HS-27A (cell line): Measurements from ENCODE around the gene ABHD12.

ENCODE experiments used
- DNase-seq: peaks from one replicate; pipeline ENCODE4 v3.0.0-alpha.2; 2012; ENCODE audit warnings: low read depth, missing footprints

The ABHD12 gene

DNA sequence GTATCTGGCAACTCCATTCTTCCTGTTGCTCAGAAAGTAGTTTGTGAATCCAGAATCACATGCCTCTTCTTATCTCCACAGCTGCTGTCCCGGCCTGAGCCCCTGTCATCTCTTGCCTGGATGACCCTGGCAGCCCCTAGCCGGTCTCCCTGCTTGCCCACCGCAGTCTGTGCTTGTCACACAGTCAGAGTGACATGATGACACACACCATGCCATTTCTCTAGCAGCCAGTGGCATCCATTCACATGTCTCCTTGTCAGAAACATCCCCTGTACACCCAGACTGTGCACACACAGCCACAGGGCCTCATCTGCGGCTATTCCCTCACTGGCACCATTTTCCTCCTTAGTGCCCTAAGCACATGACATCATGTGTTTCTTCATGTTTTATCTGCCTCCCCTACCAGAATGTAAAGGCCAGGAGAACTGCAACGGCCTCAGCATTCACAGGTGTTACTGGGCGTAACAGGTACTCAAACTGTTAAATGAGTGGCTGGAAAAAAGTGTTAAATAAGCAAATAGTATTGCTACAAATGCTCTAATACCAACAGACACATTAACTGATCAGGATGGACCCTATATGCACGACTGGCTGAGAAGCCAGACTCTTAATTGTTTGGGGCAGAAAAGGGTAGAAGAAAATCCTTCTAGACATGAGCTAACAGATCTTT, 9.6 kb downstream of the ABHD12 start:
- no peak for DNase-seq

DNA sequence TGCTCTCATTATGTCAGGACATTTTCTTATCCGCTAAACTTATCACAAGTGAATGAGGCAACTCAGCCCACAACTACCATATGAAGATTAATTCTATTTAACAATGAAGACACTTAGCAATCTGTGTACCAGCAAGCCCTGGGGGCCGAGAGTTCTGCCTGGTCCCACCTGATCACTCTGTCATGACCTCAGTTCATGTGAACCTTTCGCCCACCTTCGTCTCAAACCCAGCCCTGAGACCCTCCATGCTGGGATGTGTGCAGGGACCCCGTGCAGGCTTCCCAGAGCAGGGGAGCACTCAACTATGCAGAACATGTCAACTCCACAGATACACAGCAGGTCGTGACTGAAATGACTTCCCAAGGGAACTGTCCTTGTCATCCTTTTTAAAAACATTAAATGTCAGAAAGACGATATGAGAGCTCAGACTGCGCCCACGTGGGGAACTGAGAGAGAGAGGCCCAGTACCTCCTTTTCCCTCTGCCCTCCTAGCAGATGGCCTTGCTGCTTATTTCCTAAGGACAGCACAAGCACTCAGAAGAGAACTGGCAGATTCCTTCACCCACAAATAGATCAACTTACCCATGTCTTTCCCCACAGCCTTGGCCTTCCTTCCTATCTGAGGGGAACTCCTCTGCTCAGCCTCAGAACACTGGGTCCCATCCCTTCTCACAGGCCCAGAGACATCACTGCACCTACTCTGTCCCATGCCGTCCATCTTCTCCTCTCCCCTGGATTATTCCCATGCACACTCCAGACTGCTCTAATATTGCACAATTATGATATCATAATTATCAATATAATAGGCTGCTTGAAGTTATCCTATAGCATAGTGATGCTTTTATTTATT, 11.5 kb downstream of the ABHD12 start:
- DNase-seq: no peak

DNA sequence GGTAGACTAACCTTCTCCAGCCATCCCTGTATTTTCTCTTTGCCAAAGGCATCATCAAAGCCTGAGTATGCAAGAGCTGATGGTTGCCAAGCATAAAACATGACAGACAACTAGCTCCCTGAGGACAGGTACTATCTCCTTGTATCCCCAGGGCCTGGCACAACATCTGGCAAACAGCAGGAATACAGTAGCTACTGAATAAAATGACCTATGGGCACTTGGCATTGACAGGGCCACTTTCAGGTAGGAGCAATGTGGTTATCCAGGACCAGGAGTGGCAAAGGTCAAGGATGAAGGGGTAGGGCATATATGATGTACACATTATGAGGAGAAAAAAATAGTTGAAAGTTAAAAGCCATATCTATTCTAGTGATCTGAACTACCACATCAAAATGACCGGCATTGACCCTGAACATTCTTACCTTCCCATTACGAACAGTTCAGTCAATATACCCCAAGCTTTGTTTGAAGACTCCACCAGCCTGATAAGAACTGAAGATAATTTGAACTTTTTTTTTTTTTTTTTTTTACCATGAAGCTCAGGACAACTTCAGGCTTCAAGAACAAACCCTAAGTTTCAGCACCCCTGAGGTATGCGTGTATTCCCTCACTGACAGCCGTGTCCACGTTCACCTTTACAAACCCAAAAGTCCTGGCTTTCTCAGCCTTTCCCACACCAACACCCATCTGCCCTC, 12.3 kb downstream of the ABHD12 start:
- no peak for DNase-seq

DNA sequence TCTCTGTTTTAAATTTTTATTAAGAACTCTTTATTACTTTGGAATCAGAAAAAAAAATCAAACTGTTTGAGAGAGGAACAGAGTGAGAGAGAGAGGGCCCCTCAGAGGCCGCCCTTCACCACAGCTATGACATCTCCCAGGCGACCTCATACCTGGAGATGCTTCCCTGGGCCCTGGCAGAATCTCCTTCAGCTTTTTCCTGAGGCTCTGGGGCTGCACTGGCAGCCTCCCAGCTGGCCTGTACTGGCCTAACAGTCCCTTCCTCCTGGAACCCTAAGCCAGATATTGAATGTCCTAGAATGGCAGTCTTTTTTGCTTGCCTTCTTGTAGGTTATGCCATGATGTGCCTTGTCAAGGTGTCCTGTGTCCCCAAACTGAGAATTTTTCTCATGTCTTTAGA, 13.7 kb downstream of the ABHD12 start:
- no peak for DNase-seq

DNA sequence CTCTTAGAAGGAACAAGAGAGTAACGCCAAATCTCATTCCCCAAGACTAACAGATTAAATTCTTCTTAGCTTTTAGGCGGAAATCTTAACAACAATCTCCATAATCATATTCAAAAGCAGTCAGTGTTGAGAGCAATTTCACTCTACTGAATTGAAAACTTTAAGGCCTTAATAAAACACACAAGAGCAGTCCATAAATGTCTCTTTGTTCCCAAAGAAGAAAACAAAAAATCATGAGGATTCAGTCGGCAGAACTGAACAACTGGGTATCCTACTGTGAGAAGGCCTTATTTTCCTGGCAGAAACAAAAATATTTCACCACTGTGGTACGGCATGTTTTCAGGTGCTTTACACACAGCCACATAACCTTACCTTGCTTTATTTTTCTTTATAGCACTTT, 14.4 kb downstream of the ABHD12 start:
- no peak for DNase-seq

DNA sequence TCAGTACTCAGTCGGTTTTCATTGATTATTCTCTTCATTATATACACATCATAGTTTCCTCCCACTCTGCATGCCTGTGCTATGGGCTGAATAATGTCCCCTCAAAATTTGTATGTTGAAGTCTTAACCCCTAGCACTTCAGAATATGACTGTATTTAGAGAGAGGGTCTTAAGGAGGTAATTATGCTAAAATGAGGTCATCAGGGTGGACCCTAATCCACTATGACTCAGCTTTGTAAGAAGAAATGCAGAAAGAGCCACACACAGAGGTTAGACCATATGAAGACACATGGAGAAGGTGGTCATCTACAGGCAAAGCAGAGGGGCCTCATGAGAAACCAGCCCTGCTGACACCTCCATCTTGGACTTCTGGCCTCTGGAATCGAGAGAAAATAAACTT, 15.8 kb downstream of the ABHD12 start:
- DNase-seq: no peak

DNA sequence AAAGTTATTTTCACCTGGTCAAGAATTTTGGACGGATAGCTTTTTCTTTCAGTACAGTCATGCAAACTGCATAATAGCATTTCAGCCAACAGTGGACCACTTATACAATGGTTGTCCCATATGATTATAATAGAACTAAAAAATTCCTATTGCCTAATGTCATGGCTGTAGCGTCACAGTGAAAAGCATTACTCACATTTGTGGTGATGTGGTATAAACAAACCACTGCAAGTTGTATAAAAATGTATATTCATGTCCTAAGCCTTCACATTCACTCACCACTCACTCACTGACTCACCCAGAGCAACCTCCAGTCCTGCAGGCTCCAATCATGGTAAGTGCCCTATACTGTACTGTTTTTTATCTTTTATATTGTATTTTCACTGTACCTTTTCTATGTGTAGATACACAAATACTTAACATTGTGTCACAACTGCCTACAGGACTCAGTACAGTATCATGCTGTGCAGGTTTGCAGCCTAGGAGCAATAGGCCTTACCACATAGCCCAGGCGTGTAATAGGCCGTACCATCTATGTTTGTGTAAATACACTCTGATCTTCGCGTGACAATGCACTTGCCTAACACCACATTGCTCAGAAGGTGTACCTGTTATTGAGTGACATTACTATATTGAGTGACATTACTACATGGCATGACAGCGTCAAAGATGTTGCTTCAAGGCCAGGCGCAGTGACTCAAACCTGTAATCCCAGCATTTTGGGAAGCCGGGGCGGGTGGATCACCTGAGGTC, 17.9 kb downstream of the ABHD12 start:
- peak; percentile 94 for DNase-seq

DNA sequence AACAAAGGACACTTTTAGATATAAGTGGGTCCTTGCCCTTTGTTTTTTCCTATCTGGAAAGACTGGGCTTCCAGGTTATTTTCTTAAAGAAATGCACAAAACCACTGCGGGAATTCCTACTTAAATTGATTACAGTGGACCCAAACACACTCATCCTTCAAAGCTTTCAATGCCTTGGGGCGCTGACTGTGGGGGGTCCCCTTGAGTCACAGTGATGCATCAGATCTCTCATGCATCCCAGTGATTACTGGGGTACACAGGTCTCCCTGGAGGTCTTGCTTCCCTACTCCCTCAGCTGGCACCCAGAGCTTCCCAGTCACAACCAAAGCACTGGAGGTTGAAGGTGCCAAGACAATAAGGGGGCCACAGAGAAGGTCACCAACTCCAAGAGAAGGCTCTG, 20.7 kb downstream of the ABHD12 start:
- DNase-seq: no peak

DNA sequence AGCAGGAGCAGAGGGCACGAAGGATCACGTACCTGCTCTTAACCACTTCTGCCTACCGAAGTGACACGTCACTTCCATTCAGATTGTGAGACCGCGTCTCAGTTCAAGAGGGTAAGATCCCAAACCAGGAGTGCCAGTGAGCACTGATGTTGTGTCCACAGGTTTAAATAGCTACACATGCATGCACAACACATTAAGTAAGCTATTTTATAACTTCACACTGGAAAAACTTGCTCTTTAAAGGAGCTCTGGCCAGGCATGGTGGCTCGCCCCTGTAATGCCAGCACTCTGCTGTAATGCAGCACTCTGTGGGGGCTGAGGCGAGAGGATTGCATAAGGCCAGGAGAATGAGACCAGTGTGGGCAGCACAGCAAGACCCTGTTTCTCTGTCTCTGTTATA, 21.1 kb downstream of the ABHD12 start:
- no peak for DNase-seq

DNA sequence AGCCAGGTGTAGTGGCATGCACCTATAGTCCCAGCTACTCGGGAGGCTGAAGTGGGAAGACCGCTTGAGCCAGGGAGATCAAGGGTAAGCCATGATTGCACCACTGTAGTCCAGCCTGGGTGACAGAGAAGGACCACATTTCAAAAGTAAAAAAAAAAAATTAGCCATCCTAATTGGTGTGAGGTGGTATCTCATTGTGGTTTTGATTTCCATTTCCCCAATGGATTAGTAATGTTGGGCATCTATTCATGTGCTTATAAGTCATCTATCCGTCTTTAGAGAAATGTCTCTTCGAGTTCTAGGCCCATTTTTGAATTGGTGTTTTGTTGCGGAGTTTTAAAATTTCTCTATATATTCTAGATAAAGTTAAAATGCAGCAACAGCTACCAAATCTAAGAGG, 21.7 kb downstream of the ABHD12 start:
- no peak for DNase-seq

DNA sequence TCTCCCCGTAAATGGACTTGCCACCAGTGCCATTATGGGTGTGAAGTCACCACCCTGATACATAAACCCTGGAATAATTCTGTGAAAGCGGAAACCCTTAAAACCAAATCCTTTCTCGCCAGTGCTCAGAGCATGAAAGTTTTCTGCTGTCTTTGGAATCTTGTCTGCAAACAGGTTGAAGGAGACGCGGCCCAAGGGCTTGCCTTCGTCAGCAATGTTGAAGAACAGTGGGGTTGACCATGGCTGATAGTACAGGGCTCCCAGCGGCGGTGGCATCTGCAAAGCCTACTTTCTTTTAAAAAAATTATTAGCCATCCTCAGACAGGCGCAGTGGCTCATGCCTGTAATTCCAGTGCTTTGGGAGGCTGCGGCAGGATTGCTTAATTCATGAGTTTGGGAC, 22.1 kb downstream of the ABHD12 start:
- DNase-seq: no peak

DNA sequence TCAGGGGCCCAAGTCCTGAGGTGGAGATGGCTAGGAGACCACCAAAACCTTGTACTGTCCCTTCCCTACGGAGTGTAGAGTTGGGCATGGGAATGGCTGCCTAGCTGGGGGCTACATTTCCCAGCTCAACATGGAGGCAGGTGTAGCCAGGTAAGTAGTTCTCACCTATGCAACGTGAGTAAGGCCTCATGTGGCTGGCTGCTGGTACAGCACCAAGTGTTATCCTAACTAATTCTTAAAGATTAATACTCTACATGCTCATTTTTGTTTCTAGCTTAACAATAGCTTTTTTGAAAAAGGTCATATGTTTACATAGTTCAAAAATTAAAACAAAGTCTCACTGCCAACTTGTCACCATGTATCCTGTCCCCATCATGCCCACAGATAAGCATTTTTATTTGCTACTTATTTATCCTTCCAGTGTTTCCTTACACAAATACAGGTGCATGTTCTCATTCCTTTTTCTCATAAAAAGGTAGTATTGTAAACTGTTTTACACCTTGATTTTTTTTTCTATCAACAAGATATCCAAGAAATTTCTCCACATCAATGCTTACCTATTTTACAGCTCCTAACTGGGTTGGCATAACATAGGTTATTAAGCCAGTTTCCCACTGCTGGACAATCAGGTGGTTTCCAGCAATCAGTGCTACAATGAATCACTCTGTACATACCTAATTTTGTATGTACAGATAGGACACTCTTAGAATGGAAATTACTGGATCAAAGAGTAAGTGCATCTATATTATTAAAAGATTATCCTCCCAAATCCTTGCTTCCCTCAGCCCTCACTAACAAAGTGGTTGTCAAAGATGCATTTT, 25.5 kb downstream of the ABHD12 start:
- DNase-seq: no peak

DNA sequence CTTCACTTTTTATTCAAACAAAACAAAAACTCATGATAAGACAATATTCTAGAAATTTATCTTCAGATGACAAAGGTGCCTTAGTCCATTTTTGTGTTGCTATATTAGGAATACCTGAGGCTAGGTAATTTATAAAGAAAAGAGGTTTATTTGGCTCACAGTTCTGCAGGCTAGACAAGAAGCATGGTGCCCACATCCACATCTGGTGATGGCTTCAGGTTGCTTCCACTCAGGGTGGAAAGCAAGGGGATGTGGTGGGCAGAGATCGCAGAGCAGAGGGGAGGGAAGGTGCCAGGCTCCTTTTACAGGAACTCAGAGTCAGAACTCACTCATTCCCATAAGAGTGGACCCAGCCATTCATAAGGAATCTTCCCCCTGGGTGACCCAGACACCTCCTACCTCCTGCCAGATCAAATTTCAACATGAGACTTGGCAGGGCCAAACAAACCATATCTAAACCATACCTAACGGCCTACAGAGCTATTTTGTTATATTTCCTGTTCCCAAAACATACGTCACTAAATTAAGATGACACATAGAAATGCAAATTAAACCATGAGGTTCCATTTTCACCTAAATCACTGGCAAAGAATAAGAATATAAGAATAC, 26.4 kb downstream of the ABHD12 start:
- no peak for DNase-seq

DNA sequence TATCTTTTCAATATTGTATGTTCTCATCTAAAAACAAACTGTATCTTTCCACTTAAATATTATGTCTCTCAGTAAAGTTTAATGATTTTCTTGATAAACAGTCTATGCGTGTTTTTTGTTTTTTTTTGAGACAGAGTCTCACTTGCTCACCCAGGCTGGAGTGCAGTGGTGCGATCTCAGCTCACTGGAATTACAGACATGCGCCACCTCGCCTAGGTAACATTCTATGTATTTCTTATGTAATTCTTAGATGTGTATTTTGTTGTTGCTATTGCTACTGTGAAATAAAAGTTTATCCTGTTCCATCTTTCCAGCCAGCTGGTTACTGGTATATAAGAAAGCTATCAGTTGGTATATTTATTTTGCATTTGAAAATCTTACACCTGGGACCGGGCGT, 29.4 kb downstream of the ABHD12 start:
- peak; percentile 24 for DNase-seq

DNA sequence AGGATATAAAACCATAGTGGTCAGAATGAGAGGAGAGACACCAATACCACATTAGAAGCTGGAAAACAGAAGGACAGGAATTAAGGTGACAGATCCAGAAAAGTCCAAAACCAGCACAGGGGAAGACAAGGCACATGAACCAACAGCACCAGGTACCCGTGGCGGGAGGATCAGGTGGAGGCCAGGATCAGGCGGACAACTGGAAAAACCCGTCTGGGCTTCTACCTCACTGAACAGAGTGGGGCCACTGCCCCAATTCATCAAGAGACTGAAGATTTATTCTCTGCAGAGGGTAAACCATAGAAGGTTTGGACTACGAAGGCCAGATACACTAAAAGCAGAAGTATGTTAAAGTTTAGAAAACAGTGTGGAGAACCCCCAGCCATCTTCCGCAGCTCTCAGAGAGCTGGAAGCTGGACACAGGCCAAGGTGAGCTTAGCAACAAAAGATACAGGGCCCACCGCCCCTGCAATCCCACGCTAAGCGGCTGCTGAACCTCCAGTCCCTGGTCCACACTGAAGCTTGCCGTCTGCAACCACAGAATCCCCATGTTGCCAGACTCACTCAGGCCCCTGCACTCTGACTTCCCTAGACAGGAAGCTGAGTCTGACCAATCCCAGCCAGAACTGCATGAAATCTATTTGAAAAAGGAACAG, 29.9 kb downstream of the ABHD12 start:
- peak; percentile 12 for DNase-seq

DNA sequence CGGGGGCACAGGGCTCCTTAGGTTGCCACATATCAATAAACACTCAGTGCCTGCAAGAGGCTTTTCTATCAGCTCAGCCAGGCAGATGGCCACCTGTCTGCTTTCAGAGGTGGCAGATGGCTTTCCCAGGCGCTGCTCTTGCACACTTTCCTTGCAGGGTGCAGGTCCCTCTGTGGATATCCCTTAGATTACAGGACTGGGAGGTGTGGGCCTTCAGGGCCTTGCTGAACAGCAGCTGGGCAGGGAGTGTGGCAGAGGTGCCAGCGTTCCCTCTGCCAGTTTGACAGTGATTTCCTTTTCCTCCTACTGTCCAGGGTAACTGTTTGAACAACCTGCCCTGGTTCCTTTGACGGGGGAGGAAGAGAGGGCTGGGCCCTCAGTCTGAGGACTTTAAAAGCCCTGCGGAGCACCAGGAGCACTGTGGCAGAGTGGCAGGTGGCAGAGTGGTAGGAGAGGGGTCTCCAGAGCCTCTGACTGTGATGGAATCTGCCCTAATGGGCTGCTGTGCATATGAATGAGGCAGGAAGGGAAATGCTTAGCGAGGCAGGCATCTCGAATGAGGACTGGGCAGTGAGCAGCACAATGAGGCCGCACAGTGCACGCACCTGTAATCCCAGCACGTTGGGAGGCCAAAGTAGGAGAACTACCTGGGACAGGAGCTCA, 34.2 kb downstream of the ABHD12 start:
- no peak for DNase-seq

DNA sequence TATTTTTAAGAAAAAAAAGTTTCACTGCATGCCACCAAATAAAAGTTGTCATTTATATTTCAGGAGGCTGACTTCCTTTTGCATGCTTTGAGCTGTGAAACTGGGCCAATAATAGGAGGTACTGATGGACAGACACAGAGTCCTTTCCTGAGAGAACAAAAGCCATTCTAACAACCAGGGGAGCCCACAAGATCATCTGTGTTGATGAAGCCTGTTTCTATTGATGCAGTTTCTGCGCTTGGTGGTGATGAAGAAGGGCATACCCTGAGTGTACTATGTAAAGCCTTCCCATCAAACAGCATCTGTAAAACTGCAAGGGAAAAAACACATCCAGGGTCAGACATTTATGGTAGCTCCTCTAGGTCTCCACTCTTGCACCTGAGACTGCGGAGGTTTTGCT, 34.8 kb downstream of the ABHD12 start:
- no peak for DNase-seq

DNA sequence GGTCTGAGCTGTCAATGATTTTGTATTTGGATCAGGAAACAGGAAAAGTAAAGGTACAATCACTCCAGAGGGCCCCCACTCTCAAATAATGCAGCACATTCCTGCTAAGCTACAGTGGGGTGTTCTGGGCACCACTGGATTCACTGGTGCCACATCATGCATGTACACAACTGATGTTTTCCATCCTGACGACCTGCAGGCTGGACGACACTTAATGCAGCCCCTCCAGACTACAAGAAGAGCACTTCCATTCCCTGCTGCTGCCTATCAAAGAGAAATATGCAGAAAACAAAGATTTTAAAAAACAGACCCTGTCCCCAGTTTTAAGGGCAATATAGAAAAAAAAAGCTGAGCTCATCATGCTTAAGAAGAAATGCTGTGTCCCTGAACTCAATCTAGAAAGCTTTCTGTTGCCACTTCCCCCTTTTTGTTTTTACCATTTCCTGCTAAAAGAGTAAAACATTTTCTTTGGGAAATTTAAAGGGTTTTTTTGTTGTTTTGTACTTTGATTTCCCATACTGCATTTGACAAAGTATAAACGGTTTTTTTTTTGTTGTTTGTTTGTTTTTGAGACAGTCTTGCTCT, 35.5 kb downstream of the ABHD12 start:
- DNase-seq: no peak
